ENCODE results near the gene KRTAP4-2.
"Not testable (repeated sequence)": the region's sequence is repeated elsewhere in the genome, so short reads cannot be mapped to it uniquely, and the experiment has no call there.

KRTAP4-2 gene

GRCh38 chr17:41167561-41167960 lies 10.5 kb downstream of the KRTAP4-2 start:
- Histone ChIP-seq H3K4me1 (ENCODE audit: control insufficient read depth, insufficient read depth, low read length) (no peaks in the 10 kb centered on the region), H3K9me3 (ENCODE audit: control insufficient read depth, low read length) (no peaks in the 10 kb centered on the region), H3K4me3 (ENCODE audit: insufficient read depth, low read depth, low read length) (no peak overlapping the region), H3K27ac (ENCODE audit: insufficient read depth, low read depth, low read length, poor library complexity, severe bottlenecking) (no peak overlapping the region), H3K36me3 (ENCODE audit: control insufficient read depth, insufficient read depth, low read length) (no peaks in the 10 kb centered on the region), H3K27me3 (ENCODE audit: control insufficient read depth, insufficient read depth, low read length, poor library complexity, severe bottlenecking) (no peaks in the 10 kb centered on the region)
- WGBS, 2 experiments, result 85 to 87% methylated on average over 7 of the region's 7 CpGs

- Histone ChIP-seq H3K4me1 (ENCODE audit: control insufficient read depth, insufficient read depth, low read length) (no peaks in the 10 kb centered on the region), H3K27ac (ENCODE audit: insufficient read depth, low read depth, low read length, poor library complexity, severe bottlenecking) (no peak overlapping the region), H3K36me3 (ENCODE audit: control insufficient read depth, insufficient read depth, low read length) (no peaks in the 10 kb centered on the region), H3K27me3 (ENCODE audit: control insufficient read depth, insufficient read depth, low read length, poor library complexity, severe bottlenecking) (no peaks in the 10 kb centered on the region), H3K4me3 (ENCODE audit: insufficient read depth, low read depth, low read length) (no peak overlapping the region), H3K9me3 (ENCODE audit: control insufficient read depth, low read length) (no peaks in the 10 kb centered on the region)
- 92 to 93% methylated on average over 5 to 7 of the region's 7 CpGs for WGBS, 2 experiments
Observed at GRCh38 chr17:41163828-41164227, 14.2 kb downstream of the KRTAP4-2 start.

GRCh38 chr17:41160648-41161047 lies 17.4 kb downstream of the KRTAP4-2 start, which contains the start of gene KRTAP4-4:
Gene KRTAP4-4, minus strand, starts transcription at chr17:41160748. Its CDS starts 57 bp downstream, at chr17:41160691.
- Histone ChIP-seq H3K4me3 (ENCODE audit: insufficient read depth, low read depth, low read length) (no peak within 1 kb of the TSS), H3K36me3 (ENCODE audit: control insufficient read depth, insufficient read depth, low read length) (no peaks in the 10 kb centered on the region), H3K27ac (ENCODE audit: insufficient read depth, low read depth, low read length, poor library complexity, severe bottlenecking) (no peak within 1 kb of the TSS), H3K27me3 (ENCODE audit: control insufficient read depth, insufficient read depth, low read length, poor library complexity, severe bottlenecking) (no peaks in the 10 kb centered on the region), H3K9me3 (ENCODE audit: control insufficient read depth, low read length) (no peaks in the 10 kb centered on the region), H3K4me1 (ENCODE audit: control insufficient read depth, insufficient read depth, low read length) (no peaks in the 10 kb centered on the region)
- 83 to 97% methylated on average over 1 of the region's 1 CpG for WGBS, 2 experiments

GRCh38 chr17:41160190-41160589 lies 17.8 kb downstream of the KRTAP4-2 start:
- not testable (repeated sequence) for H3K4me3 ChIP-seq (ENCODE audit: insufficient read depth, low read depth, low read length); H3K9me3 ChIP-seq (ENCODE audit: control insufficient read depth, low read length); H3K4me1 ChIP-seq (ENCODE audit: control insufficient read depth, insufficient read depth, low read length); H3K27me3 ChIP-seq (ENCODE audit: control insufficient read depth, insufficient read depth, low read length, poor library complexity, severe bottlenecking); H3K27ac ChIP-seq (ENCODE audit: insufficient read depth, low read depth, low read length, poor library complexity, severe bottlenecking); H3K36me3 ChIP-seq (ENCODE audit: control insufficient read depth, insufficient read depth, low read length)
- WGBS, 2 experiments, result 91 to 92% methylated on average over 3 of the region's 3 CpGs

- 75 to 82% methylated on average over 2 of the region's 2 CpGs for WGBS, 2 experiments
- Histone ChIP-seq H3K9me3 (ENCODE audit: control insufficient read depth, low read length) (no peaks in the 10 kb centered on the region), H3K27ac (ENCODE audit: insufficient read depth, low read depth, low read length, poor library complexity, severe bottlenecking) (no peak overlapping the region), H3K4me1 (ENCODE audit: control insufficient read depth, insufficient read depth, low read length) (no peaks in the 10 kb centered on the region), H3K27me3 (ENCODE audit: control insufficient read depth, insufficient read depth, low read length, poor library complexity, severe bottlenecking) (no peaks in the 10 kb centered on the region), H3K4me3 (ENCODE audit: insufficient read depth, low read depth, low read length) (no peak overlapping the region), H3K36me3 (ENCODE audit: control insufficient read depth, insufficient read depth, low read length) (no peaks in the 10 kb centered on the region)
Observed at GRCh38 chr17:41153856-41154255, 24.2 kb downstream of the KRTAP4-2 start.

- H3K4me1 ChIP-seq (ENCODE audit: control insufficient read depth, insufficient read depth, low read length), result no peaks in the 10 kb centered on the region
- H3K9me3 ChIP-seq (ENCODE audit: control insufficient read depth, low read length), result no peaks in the 10 kb centered on the region
- no peak overlapping the region for H3K27ac ChIP-seq (ENCODE audit: insufficient read depth, low read depth, low read length, poor library complexity, severe bottlenecking)
- no peak overlapping the region for H3K4me3 ChIP-seq (ENCODE audit: insufficient read depth, low read depth, low read length)
- H3K36me3 ChIP-seq (ENCODE audit: control insufficient read depth, insufficient read depth, low read length), result no peaks in the 10 kb centered on the region
- no peaks in the 10 kb centered on the region for H3K27me3 ChIP-seq (ENCODE audit: control insufficient read depth, insufficient read depth, low read length, poor library complexity, severe bottlenecking)
- 80 to 88% methylated on average over 2 of the region's 2 CpGs for WGBS, 2 experiments
Observed at GRCh38 chr17:41151525-41151924, 26.5 kb downstream of the KRTAP4-2 start.

GRCh38 chr17:41150026-41150425 lies 28.0 kb downstream of the KRTAP4-2 start:
- whole genome bisulfite sequencing, 2 experiments, result 94% methylated on average over 4 of the region's 4 CpGs
- no peak overlapping the region for H3K27ac ChIP-seq (ENCODE audit: insufficient read depth, low read depth, low read length, poor library complexity, severe bottlenecking)
- H3K9me3 ChIP-seq (ENCODE audit: control insufficient read depth, low read length), result no peaks in the 10 kb centered on the region
- H3K36me3 ChIP-seq (ENCODE audit: control insufficient read depth, insufficient read depth, low read length), result no peaks in the 10 kb centered on the region
- H3K27me3 ChIP-seq (ENCODE audit: control insufficient read depth, insufficient read depth, low read length, poor library complexity, severe bottlenecking), result no peaks in the 10 kb centered on the region
- H3K4me3 ChIP-seq (ENCODE audit: insufficient read depth, low read depth, low read length), result no peak overlapping the region
- H3K4me1 ChIP-seq (ENCODE audit: control insufficient read depth, insufficient read depth, low read length), result no peaks in the 10 kb centered on the region

GRCh38 chr17:41149652-41149985 lies 28.4 kb downstream of the KRTAP4-2 start, which contains the start of gene KRTAP4-5:
Gene KRTAP4-5, minus strand, starts transcription at chr17:41149825. Its CDS starts 58 bp downstream, at chr17:41149767.
- H3K27ac ChIP-seq (ENCODE audit: insufficient read depth, low read depth, low read length, poor library complexity, severe bottlenecking), result no peak within 1 kb of the TSS
- 57 to 61% methylated on average over 2 of the region's 2 CpGs for WGBS, 2 experiments
- no peaks in the 10 kb centered on the region for H3K9me3 ChIP-seq (ENCODE audit: control insufficient read depth, low read length)
- H3K36me3 ChIP-seq (ENCODE audit: control insufficient read depth, insufficient read depth, low read length), result no peaks in the 10 kb centered on the region
- no peaks in the 10 kb centered on the region for H3K27me3 ChIP-seq (ENCODE audit: control insufficient read depth, insufficient read depth, low read length, poor library complexity, severe bottlenecking)
- no peak within 1 kb of the TSS for H3K4me3 ChIP-seq (ENCODE audit: insufficient read depth, low read depth, low read length)
- H3K4me1 ChIP-seq (ENCODE audit: control insufficient read depth, insufficient read depth, low read length), result no peaks in the 10 kb centered on the region

GRCh38 chr17:41148971-41149651 lies 28.9 kb downstream of the KRTAP4-2 start:
- H3K4me3 ChIP-seq (ENCODE audit: insufficient read depth, low read depth, low read length); H3K27me3 ChIP-seq (ENCODE audit: control insufficient read depth, insufficient read depth, low read length, poor library complexity, severe bottlenecking); H3K4me1 ChIP-seq (ENCODE audit: control insufficient read depth, insufficient read depth, low read length); H3K36me3 ChIP-seq (ENCODE audit: control insufficient read depth, insufficient read depth, low read length); H3K27ac ChIP-seq (ENCODE audit: insufficient read depth, low read depth, low read length, poor library complexity, severe bottlenecking); H3K9me3 ChIP-seq (ENCODE audit: control insufficient read depth, low read length): not testable (repeated sequence)
- 86% methylated on average over 10 of the region's 10 CpGs for WGBS, 2 experiments

GRCh38 chr17:41147531-41148204 lies 30.4 kb downstream of the KRTAP4-2 start:
- Histone ChIP-seq H3K36me3 (ENCODE audit: control insufficient read depth, insufficient read depth, low read length) (no peaks in the 10 kb centered on the region), H3K4me1 (ENCODE audit: control insufficient read depth, insufficient read depth, low read length) (no peaks in the 10 kb centered on the region), H3K9me3 (ENCODE audit: control insufficient read depth, low read length) (no peaks in the 10 kb centered on the region), H3K4me3 (ENCODE audit: insufficient read depth, low read depth, low read length) (no peak overlapping the region), H3K27ac (ENCODE audit: insufficient read depth, low read depth, low read length, poor library complexity, severe bottlenecking) (no peak overlapping the region), H3K27me3 (ENCODE audit: control insufficient read depth, insufficient read depth, low read length, poor library complexity, severe bottlenecking) (no peaks in the 10 kb centered on the region)
- WGBS, 2 experiments, result 93 to 100% methylated on average over 2 of the region's 2 CpGs

Data from ectodermal cell (in vitro differentiated cells).